ENCODE data around the gene PCMTD2. TPM values are rescaled to one million over a fixed set of nuclear protein-coding genes. Genes with fewer than 3 reads are reported as not detected.

PCMTD2 gene
- total and polyA plus RNA-seq, 7 donors: 9.9 to 73.9 (median 60.3) TPM

GRCh38 chr20:64219730-64220129 lies 35.8 kb upstream of the PCMTD2 start:
- no peak for TF ChIP-seq POLR2A (IDR thresholded peaks at IDR 0.05)
- TF ChIP-seq EP300 (IDR thresholded peaks at IDR 0.05): no peak
- TF ChIP-seq POLR2AphosphoS5 (IDR thresholded peaks at IDR 0.05): no peak
- no peak for TF ChIP-seq CTCF (IDR thresholded peaks at IDR 0.05)
- Histone ChIP-seq H3K4me3 (no peak overlapping the region), H3K27me3 (no peaks in the 10 kb centered on the region), H3K4me1 (peaks cover 0 to 20% (median 6%) of the 10 kb centered on the region in 4 donors), H3K36me3 (no peaks in the 10 kb centered on the region), H3K9me3 (no peaks in the 10 kb centered on the region), H3K27ac (no peak overlapping the region)
- no peak for DNase-seq
- 89 to 92% methylated on average over 16 of the region's 16 CpGs for WGBS, 2 donors
- intact Hi-C loops (cut with DNase I): no loop called here

DNA sequence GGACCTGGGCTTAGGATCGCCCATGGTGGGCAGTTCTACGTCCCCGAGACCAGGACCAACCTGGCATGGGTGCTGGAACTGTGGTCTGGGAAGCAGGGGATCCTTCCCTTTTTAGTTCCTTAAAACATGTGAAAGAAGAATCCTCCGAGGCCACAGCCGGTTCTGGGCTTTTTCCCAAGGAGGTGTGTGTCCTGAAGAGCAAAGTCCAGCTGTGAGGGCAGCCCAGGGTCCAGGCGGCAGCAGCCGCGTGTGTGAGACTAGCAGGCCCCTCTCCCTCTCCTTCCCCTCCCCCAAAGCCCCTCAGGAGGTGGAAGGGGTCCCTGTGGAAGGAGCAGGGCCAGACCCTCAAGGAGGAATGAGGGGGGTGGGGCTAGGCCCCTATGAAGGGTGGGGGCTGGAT lies 35.1 kb upstream of the PCMTD2 start:
- intact Hi-C loops (cut with DNase I): no loop called here
- WGBS, 2 donors: 34 to 78% methylated on average over 8 of the region's 8 CpGs
- DNase-seq: no peak

DNA sequence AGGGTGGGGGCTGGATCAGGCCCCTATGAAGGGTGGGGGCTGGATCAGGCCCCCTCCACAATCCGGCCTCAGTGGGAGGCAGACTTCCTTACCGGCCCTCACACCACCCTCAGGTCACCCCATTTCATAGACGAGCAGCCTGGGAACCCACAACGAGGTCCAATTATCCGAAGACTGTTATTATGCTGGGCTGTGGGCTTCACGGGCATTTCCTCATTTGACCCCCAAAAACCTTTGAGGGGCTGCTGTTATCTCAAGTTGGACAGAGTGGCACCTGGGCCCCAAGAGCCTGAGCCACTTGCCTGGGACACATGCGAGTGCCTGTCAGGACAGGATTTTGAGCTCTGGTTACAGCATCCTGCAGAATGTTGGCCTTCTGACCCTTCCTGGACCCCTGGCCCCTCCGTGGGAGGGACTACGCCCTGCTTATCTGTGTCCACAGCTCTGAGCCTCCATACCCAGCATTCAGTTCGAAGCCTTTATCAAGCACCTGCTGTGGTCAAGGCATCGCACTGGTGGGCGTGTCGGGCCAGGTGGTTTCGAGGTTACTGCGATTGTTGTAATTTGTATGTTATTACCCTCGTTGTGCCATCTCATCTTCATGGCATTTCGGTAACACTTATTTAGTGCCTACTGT lies 34.5 kb upstream of the PCMTD2 start:
- WGBS, 2 donors: 30 to 64% methylated on average over 17 of the region's 17 CpGs
- Histone ChIP-seq H3K4me1 (peaks cover 0 to 17% (median 6%) of the 10 kb centered on the region in 4 donors), H3K36me3 (no peaks in the 10 kb centered on the region), H3K9me3 (no peaks in the 10 kb centered on the region), H3K27ac (no peak overlapping the region), H3K27me3 (no peaks in the 10 kb centered on the region), H3K4me3 (no peak overlapping the region)
- intact Hi-C loops (cut with DNase I): no loop called here
- DNase-seq: no peak
- TF ChIP-seq POLR2AphosphoS5 (IDR thresholded peaks at IDR 0.05) (no peak), EP300 (IDR thresholded peaks at IDR 0.05) (no peak), CTCF (IDR thresholded peaks at IDR 0.05) (no peak), POLR2A (IDR thresholded peaks at IDR 0.05) (no peak)

More for the DNA sequence above, 35.1 kb upstream of the PCMTD2 start:
- Histone ChIP-seq H3K27me3 (no peaks in the 10 kb centered on the region), H3K4me3 (no peak overlapping the region), H3K4me1 (peaks cover 0 to 20% (median 6%) of the 10 kb centered on the region in 4 donors), H3K27ac (no peak overlapping the region), H3K36me3 (no peaks in the 10 kb centered on the region), H3K9me3 (no peaks in the 10 kb centered on the region)
- no peak for TF ChIP-seq EP300 (IDR thresholded peaks at IDR 0.05)
- TF ChIP-seq CTCF (IDR thresholded peaks at IDR 0.05): no peak
- no peak for TF ChIP-seq POLR2AphosphoS5 (IDR thresholded peaks at IDR 0.05)
- TF ChIP-seq POLR2A (IDR thresholded peaks at IDR 0.05): no peak

DNA sequence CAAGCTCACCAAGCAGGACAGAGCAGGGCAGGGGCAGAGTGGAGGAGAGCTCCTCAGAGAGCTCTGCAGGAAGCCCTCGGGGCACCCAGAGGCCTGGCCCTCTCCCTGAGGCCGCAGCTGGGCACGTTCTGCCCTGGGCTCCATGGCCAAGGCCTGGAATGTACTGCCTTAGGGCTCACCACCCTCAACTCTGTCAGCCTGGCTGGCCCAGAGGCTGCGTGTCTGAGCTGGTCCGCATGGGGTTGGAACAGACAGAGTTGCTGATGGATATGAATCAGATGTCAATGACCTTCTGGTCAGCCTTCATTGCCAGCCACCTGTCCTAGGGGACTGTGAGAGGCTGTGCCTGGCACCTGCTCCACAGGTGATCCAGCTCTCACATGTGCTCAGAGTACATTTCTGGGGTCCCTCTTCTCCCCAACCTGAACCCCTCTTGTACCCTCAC lies 33.2 kb upstream of the PCMTD2 start:
- no peak overlapping the region for H3K4me3 ChIP-seq
- peaks cover 0 to 10% (median 4%) of the 10 kb centered on the region in 4 donors for H3K4me1 ChIP-seq
- H3K9me3 ChIP-seq: no peaks in the 10 kb centered on the region
- no peaks in the 10 kb centered on the region for H3K27me3 ChIP-seq
- intact Hi-C loops (cut with DNase I): no loop called here
- no peak for TF ChIP-seq POLR2A (IDR thresholded peaks at IDR 0.05)
- no peak for TF ChIP-seq EP300 (IDR thresholded peaks at IDR 0.05)
- TF ChIP-seq POLR2AphosphoS5 (IDR thresholded peaks at IDR 0.05): no peak
- TF ChIP-seq CTCF (IDR thresholded peaks at IDR 0.05): no peak
- WGBS, 2 donors: 84 to 85% methylated on average over 5 of the region's 5 CpGs
- H3K27ac ChIP-seq: no peak overlapping the region
- no peak for DNase-seq
- H3K36me3 ChIP-seq: no peaks in the 10 kb centered on the region

Measured in sigmoid colon (tissue), 7 donors.